Chondrocyte (in vitro differentiated cells): Measurements from ENCODE around the gene KRTAP10-7. TPM values are rescaled to one million over a fixed set of nuclear protein-coding genes. Genes with fewer than 3 reads are reported as not detected.
"Not testable (repeated sequence)": the region's sequence is repeated elsewhere in the genome, so short reads cannot be mapped to it uniquely, and the experiment has no call there.

Experiments used
- DNase-seq: peaks from one replicate; pipeline ENCODE4 v3.0.0; 2021; ENCODE audit warnings: mixed read lengths, low spot score
- H3K27ac Mint-ChIP-seq: one replicate; pipeline ENCODE4 v1.8.0; 2021; ENCODE audit warnings: mild to moderate bottlenecking, moderate library complexity, mixed read lengths; ENCODE audit not compliant: unreplicated experiment
- H3K27me3 Mint-ChIP-seq: 2 replicates; pipeline ENCODE4 v1.8.0; 2021; ENCODE audit warnings: low read depth, mixed read lengths
- H3K36me3 Mint-ChIP-seq: 2 replicates; pipeline ENCODE4 v1.8.0; 2021; ENCODE audit warnings: low read depth, mixed read lengths
- H3K4me1 Mint-ChIP-seq: 2 replicates; pipeline ENCODE4 v1.8.0; 2021; ENCODE audit warnings: low read depth, mild to moderate bottlenecking, mixed read lengths
- H3K4me3 Mint-ChIP-seq: one replicate; pipeline ENCODE4 v1.8.0; 2021; ENCODE audit warnings: mild to moderate bottlenecking, moderate library complexity, mixed read lengths; ENCODE audit not compliant: unreplicated experiment
- H3K9me3 Mint-ChIP-seq: 2 replicates; pipeline ENCODE4 v1.8.0; 2021; ENCODE audit warnings: low read depth, mixed read lengths
- CTCF ChIP-seq: fragments of 200-600 bp; sonication (generic); IDR thresholded peaks from 2 replicates; pipeline ENCODE4 v1.5.0; 2021; ENCODE audit warnings: antibody characterized with exemption, mild to moderate bottlenecking, moderate library complexity
- total RNA-seq: library from RNA; stranded (reverse); gene quantifications from 3 replicates; pipeline ENCODE4 v1.2.1, GENCODE V29; 2021

Gene KRTAP10-7
- total RNA-seq, 1 donor from 2014 or later: not detected

- Mint-ChIP-seq H3K36me3 (peaks cover 2% of the 10 kb centered on the region), H3K4me1 (peaks cover 5% of the 10 kb centered on the region), H3K9me3 (peaks cover 4% of the 10 kb centered on the region), H3K27ac (no peak overlapping the region), H3K4me3 (no peak overlapping the region), H3K27me3 (peaks cover 28% of the 10 kb centered on the region)
- no peak for TF ChIP-seq CTCF
- no peak for DNase-seq
These were observed 45.1 kb upstream of the KRTAP10-7 start for GRCh38 chr21:44555200-44555875.

GRCh38 chr21:44556879-44557278, 43.5 kb upstream of the KRTAP10-7 start:
- no peaks in the 10 kb centered on the region for H3K4me1 Mint-ChIP-seq
- DNase-seq: no peak
- no peak overlapping the region for H3K4me3 Mint-ChIP-seq
- peaks cover 7% of the 10 kb centered on the region for H3K36me3 Mint-ChIP-seq
- no peak for TF ChIP-seq CTCF
- H3K27ac Mint-ChIP-seq: no peak overlapping the region
- H3K27me3 Mint-ChIP-seq: peaks cover 34% of the 10 kb centered on the region
- peaks cover 12% of the 10 kb centered on the region for H3K9me3 Mint-ChIP-seq

DNA sequence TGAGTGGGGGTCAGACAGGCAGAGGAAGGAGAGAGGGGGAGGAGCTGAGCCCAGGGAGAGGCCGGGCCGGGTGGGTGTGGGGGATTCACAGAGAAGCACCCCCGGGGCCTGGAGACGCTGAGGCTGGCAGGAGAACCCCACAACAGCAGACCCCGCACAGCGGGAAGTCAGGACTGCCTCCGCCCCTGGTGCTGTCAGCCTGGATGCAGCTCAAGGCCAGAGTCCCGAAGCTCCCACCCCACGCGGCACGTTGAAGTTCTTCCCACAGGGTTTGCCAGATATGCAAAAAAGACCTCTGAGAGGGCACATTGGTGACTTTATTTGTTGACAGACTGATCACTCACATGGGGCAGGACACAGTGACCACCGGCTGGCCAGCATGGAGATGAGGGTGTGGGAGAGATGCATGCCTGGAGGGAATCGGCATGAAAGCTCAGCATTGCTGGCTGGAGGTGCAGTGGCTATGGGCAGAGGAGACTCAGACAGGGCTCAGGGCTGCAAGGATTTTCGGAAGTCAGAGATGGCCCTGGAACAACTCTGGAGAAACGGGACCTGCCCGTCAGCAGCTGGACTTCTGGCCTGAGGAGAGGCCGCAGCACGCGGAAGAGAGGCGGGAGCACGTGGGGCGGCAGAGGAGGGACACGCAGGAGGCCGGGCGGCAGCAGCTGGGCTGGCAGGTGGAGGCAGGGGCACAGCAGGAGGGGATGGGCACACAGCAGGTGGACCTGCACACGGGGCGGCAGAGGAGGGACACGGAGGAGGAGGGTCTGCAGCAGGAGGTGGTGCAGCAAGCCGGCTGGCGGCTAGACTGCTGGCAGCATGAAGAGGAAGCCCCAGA, 42.7 kb upstream of the KRTAP10-7 start:
- peaks cover 42% of the 10 kb centered on the region for H3K27me3 Mint-ChIP-seq
- no peaks in the 10 kb centered on the region for H3K4me1 Mint-ChIP-seq
- TF ChIP-seq CTCF: no peak
- no peak overlapping the region for H3K27ac Mint-ChIP-seq
- no peak overlapping the region for H3K4me3 Mint-ChIP-seq
- DNase-seq: no peak
- peaks cover 11% of the 10 kb centered on the region for H3K36me3 Mint-ChIP-seq
- H3K9me3 Mint-ChIP-seq: peaks cover 19% of the 10 kb centered on the region

DNA sequence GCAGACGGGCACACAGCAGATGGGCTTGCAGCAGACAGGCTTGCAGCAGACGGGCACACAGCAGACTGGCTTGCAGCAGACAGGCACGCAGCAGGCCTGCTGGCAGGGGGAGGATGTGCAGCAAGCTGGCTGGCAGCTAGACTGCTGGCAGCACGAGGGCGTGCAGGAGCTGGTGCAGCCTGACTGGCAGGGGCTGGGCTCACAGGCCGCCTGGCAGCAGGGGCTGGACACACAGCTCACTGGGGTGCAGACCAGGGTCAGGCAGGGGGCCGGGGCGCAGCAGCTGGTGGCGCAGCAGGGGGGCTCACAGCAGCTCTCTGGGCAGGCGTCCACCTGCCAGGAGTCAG, 42.1 kb upstream of the KRTAP10-7 start:
- not testable (repeated sequence) for DNase-seq, H3K4me1 Mint-ChIP-seq

GRCh38 chr21:44558695-44559094, 41.7 kb upstream of the KRTAP10-7 start, which contains the start of gene KRTAP10-3:
Gene KRTAP10-3 (minus strand): TSS chr21:44558795. CDS start chr21:44558715, 80 bp downstream.
- Mint-ChIP-seq H3K27ac (no peak within 1 kb of the TSS), H3K4me1 (no peaks in the 10 kb centered on the region)

More for the DNA sequence above, 42.1 kb upstream of the KRTAP10-7 start:
- Mint-ChIP-seq H3K27me3 (peaks cover 44% of the 10 kb centered on the region), H3K36me3 (peaks cover 11% of the 10 kb centered on the region), H3K9me3 (peaks cover 24% of the 10 kb centered on the region)
- H3K4me3 Mint-ChIP-seq, H3K27ac Mint-ChIP-seq: not testable (repeated sequence)

More at GRCh38 chr21:44558695-44559094, 41.7 kb upstream of the KRTAP10-7 start, which contains the start of gene KRTAP10-3:
- Mint-ChIP-seq H3K4me3 (no peak within 1 kb of the TSS), H3K36me3 (peaks cover 11% of the 10 kb centered on the region), H3K27me3 (peaks cover 44% of the 10 kb centered on the region), H3K9me3 (peaks cover 25% of the 10 kb centered on the region)
- no peak for TF ChIP-seq CTCF
- no peak for DNase-seq
